Amniotic stem cell (primary cell): Measurements from ENCODE around the gene TMEM255A.

Experiments used
- DNase-seq: peaks from one replicate; lab custom pipeline; 2025; lab: John Stamatoyannopoulos, UW

Gene TMEM255A

GRCh38 chrX:120308558-120308957 lies 2.7 kb downstream of the TMEM255A start:
- DNase-seq, result no peak

GRCh38 chrX:120306630-120307029 lies 4.6 kb downstream of the TMEM255A start:
- no peak for DNase-seq

GRCh38 chrX:120305531-120306141 lies 5.6 kb downstream of the TMEM255A start:
- no peak for DNase-seq

- DNase-seq, result no peak
Observed at GRCh38 chrX:120304256-120304655, 7.0 kb downstream of the TMEM255A start.

- DNase-seq, result no peak
Observed at GRCh38 chrX:120302434-120302833, 8.8 kb downstream of the TMEM255A start.

GRCh38 chrX:120301960-120302359 lies 9.3 kb downstream of the TMEM255A start:
- DNase-seq, result no peak

- no peak for DNase-seq
Observed at GRCh38 chrX:120301497-120301896, 9.8 kb downstream of the TMEM255A start.

GRCh38 chrX:120299928-120300327 lies 11.3 kb downstream of the TMEM255A start:
- DNase-seq, result no peak

- no peak for DNase-seq
Observed at GRCh38 chrX:120297923-120298322, 13.3 kb downstream of the TMEM255A start.

GRCh38 chrX:120294651-120295050 lies 16.6 kb downstream of the TMEM255A start:
- no peak for DNase-seq

GRCh38 chrX:120293015-120293414 lies 18.2 kb downstream of the TMEM255A start:
- no peak for DNase-seq

- no peak for DNase-seq
Observed at GRCh38 chrX:120291211-120291610, 20.1 kb downstream of the TMEM255A start.

GRCh38 chrX:120290107-120290506 lies 21.2 kb downstream of the TMEM255A start:
- no peak for DNase-seq

GRCh38 chrX:120287513-120288112 lies 23.6 kb downstream of the TMEM255A start:
- no peak for DNase-seq

GRCh38 chrX:120286733-120287512 lies 24.3 kb downstream of the TMEM255A start:
- no peak for DNase-seq

- no peak for DNase-seq
Observed at GRCh38 chrX:120282697-120283096, 28.6 kb downstream of the TMEM255A start.

- no peak for DNase-seq
Observed at GRCh38 chrX:120281761-120282160, 29.5 kb downstream of the TMEM255A start.

- no peak for DNase-seq
Observed at GRCh38 chrX:120281021-120281624, 30.1 kb downstream of the TMEM255A start.

GRCh38 chrX:120274958-120275357 lies 36.3 kb downstream of the TMEM255A start:
- no peak for DNase-seq

- DNase-seq, result no peak
Observed at GRCh38 chrX:120274145-120274544, 37.1 kb downstream of the TMEM255A start.

- no peak for DNase-seq
Observed at GRCh38 chrX:120271218-120271617, 40.0 kb downstream of the TMEM255A start.

- no peak for DNase-seq
Observed at GRCh38 chrX:120270567-120270966, 40.7 kb downstream of the TMEM255A start.
